Stimulated activated CD4-positive, alpha-beta T cell treated with anti-CD3 and anti-CD28 coated beads, TNF-alpha, amount 100 ng/mL, for 4 hours (primary cell): ENCODE results near the gene DDX49.
"Not testable (repeated sequence)": the region's sequence is repeated elsewhere in the genome, so short reads cannot be mapped to it uniquely, and the experiment has no call there.

Source experiments
- DNase-seq, 3 experiments: peaks; one replicate each; pipeline ENCODE4 v3.0.0-alpha.2; 2020; ENCODE audit warnings: low read depth in 3 of 3

DDX49 gene

DNA sequence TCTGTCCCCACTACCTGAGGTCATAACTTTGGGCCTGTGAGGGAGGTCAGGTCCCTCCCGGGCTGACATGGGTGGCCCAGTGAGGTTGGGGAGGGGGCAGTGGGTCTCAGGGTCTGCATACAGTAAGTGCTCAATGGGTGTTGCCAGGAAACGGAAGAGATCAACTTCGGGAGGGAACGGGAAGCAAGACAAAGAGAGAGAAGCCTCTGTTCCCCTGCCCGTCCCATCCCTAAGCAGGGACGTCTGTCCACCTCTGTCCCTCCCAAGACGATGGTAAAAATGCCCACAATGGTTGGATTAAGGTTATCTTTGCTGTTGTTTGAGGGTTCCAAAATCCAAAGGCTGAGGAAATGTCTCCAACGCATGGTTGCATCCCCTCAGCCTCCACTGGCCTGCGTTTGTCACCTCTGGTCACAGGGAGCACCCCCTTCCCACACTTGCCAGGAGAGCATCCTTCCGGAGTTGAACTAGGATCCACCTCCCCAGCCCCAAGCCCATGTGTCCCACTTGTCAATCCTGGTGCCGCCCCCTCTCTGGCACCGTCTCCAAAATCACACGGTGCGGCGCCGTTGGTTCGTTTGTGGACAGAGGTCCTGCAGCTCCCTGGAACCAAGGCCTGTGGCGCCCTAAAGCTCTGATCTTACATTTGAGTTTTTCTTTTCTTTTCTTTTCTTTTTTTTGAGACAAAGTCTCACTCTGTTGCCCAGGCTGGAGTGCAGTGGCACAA, 22.3 kb downstream of the DDX49 start:
- no peak for DNase-seq

DNA sequence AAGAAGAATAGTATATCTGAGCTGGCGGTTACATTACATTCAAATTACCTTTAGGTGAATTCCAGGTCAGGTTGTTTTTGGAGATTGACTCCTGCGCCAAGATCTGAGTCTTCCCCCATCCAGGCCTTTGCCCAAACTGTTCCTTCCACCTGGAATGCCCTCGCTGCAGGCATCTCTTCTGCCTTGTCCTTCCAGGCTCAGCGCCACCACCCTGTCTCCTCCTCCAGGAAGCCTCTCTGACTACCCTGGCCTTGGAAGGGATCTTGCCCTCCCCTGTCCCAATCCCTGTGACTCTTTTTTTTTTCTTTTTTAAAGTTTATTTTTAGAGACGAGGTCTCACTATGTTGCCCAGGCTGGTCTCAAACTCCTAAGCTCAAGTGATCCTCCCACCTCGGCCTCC, 23.2 kb downstream of the DDX49 start:
- no peak for DNase-seq

DNA sequence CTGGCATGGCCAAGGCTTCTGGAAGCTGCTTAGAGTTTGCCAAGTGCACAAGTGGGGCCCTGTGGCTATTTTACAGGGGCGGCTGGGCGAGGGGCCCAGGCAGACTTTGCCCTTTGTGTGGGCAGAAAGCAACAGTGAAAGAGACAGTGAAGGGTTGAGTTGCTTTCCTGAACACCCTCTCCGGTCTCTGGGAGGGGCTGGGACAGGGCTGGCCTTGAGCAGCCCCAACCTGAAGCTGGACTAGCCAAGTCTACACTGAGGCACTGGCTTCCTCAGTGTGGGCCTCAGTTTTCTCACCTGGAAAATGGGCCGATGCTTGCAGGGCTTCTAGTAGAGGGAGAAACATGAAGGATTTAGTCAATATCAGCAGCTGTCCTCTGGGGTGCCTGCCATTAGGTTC, 23.9 kb downstream of the DDX49 start:
- no peak for DNase-seq

DNA sequence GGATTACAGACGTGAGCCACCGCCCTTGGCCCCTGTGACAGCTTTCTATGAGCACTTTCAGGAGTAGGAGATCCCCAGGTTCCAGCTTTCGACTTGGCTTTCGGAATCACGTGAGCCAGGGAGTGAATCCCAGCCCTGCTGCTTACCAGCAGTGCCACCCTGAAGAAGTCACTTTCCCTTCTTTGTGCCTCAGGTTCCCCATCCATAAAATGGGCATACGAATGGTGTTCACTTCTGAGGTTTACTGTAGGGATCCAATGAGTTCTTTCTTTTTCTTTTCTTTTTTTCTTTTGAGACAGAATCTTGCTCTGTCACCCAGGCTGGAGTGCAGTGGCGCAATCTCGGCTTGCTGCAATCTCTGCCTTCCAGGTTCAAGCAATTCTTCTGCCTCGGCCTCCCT, 25.8 kb downstream of the DDX49 start:
- DNase-seq = no peak

DNA sequence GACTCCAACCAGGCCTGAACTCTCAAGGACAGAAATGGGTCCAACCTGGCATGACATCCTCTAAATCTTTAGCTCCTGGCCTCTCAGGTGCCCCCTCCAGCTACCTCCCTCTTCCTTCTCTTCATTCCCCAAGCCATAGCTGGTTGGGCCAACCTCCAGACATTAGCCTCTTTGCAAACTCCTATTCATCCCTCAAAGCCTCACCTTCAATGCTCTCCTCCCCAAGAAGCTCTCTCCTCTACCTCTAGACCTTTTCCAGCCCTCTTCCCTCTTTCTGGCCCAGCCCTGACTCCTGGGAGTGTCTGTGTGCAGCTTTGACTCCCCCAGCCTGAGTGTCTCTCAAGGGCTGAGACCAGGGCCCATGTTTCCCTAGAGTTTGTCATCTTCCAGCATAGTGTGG, 26.8 kb downstream of the DDX49 start:
- no peak for DNase-seq

DNA sequence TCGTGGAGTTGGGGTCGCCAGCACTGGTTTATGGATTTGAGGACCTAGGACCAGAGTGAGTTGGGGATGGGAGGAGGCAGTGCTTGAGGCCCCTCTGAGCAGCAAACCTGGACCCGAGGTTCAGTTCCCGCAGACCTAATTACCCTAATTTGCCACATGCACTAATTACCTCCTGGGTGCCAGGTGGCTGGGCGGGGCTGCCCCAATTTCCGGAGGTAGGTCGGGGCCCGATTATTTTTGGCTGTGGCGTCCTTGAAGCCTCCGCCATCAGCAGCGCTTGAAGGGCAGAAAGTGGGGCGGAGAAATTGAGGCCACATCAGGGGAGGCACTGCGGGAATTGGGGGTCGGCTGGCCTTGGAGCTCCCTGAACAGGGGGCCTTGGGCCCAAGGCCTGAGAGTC, 27.4 kb downstream of the DDX49 start:
- DNase-seq = no peak

DNA sequence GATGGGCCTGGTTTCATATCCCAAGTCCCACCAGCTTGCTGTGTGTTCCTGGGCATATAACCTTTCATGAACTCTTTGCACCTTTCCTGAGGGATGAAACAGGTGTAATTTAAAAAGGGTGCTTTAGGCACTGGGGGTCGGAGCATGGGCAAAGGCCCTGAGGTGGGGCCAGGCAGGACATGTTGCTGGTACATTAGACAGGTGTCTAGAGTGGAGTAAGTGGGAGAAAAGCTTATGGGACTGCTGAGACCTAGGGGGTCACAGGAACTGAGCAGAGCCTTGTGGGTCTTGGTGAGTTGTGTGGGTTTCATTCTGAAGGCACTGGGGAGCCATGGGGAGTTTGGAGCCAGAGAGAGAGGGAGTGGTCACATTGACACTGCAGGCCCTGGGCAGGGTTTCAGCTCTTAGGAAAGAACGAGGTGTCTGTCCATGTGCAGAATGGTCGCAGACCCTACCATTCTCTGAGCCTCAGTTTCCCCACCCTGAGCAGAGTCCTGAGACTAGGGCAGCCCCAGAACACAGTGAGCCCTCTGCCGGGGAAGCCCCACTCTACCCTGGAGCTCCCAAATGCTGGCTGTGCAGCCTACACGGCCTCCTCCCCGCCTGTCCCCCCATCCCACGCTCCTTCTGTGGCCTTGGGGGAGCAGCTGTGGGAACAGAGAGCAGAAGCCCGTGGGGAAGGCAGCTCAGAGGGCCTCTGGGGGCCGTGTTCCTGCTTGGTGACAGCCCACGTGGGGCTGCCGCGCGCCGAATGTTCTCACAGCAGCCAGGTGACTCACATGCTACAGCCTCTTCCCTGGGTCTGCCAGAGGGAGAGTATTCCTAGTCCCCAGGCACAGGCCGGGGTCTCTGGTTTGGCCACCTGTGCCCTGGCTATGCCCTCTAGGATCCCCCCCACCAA, 28.8 kb downstream of the DDX49 start:
- no peak for DNase-seq

DNA sequence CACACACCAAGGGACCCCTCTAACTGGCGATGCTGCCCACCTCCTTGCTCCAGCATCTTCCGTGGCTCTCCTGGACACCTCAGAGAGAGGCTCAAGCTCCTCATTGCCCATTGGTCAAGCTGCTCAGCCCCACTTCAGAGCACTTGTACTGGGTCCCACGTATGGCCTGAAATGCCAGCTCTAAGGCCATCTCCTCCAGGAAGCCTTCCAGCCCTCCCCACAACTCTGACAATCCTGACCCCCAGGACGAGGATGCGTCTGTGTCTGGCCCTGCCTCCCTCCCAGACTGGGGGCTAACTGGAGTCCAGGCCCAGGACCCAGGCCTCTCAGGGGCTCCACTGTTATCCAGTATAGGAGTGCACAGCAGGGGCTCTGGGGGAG, 29.5 kb downstream of the DDX49 start:
- DNase-seq = no peak

DNA sequence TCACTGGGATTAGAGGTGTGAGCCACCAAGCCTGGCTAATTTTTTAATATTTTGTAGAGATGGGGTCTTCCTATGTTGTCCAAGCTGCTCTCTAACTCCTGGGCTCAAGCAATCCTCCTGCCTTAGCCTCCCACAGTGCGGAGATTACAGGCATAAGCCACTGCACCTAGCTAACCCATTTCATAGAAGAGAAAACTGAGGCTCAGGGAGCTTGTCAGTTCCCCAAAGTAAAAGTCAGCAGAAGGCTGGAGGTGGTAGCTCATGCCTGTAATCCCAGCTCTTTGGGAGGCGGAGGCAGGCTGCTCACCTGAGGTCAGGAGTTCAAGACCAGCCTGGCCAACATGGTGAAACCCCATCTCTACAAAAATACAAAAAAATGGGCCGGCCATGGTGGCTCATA, 30.3 kb downstream of the DDX49 start:
- no peak for DNase-seq

DNA sequence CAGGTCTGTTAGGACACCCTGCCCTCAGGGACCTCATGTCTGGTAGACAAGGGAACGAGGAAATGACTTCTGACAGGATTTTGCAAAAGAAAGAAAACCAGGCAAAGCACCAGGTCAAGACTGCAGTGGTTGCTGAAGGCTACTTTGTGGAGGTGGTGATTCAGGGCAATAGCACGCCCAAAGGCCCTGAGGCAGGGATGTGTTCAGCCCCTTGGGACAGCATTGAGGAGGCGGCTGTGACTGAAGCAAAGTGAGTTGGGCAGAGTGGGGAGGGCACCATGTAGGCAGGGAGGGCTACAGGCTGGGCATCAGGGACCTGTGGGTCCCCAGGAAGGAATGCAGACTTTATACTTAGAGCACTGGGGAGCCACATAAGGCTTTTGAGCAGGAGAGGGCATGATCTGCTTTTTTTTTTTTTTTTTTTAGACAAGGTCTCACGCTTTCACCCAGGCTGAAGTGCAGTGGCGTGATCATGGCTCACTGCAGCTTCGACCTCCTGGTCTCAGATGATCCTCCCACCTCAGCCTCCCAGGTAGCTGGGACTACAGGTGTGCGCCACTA, 32.3 kb downstream of the DDX49 start:
- no peak for DNase-seq

DNA sequence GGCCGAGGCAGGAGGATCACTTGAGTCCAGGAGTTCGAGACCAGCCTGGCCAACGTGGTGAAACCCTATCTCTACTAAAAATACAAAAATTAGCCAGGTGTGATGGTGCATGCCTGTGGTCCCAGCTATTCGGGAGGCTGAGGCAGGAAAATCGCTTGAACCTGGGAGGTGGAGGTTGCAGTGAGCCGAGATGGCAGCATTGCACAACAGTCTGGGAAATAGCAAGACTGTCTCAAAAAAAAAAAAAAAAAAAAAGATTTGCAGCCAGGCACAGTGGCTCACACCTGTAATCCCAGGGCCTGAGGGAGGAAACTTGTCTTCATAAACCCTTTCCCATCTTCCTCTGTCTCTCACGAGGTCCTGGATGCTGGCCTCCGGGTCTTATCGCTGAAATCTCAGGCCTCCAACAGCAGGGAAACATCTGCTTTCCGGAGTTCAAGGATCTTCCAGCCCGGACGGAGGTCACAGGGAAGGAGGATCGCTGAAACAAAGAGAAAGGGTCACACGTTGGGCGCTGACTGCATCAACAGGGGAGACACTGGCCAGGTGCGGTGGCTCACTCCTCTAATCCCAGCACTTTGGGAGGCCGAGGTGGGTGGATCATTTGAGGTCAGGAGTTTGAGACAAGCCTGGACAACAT, 33.0 kb downstream of the DDX49 start:
- not testable (repeated sequence) for DNase-seq

DNA sequence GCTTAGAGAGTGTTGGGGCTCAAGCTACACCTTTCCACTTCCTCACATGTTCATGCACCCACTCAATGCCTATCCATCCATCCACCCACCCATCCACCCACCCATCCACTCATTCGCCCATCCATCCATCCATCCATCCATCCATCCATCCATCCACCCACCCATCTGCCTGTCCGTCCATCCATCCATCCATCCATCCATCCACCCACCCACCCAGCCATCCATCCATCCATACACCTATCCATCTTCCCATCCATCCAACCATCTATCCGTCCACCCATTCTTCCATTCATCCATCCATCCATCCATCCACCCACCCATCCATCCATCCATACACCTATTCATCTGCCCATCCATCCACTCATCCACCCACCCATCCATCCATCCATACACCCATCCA, 34.6 kb downstream of the DDX49 start:
- no peak for DNase-seq

DNA sequence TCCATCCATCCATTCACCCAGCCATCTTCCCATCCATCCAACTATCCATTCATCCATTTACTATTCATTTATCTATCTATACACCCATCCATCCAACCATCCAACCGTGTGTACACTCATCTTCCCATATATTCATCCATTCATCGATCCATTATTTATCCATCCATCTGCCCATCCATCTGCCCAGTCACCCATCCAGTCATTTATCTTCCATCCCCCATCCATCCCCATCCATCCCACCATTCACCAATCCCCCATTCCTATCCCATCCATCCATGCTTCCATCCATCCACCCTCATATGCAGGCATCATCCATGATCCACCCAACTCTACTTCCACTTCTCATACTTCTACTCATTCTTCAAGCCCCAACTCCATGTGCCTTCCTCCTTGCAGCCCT, 35.5 kb downstream of the DDX49 start:
- DNase-seq = no peak

DNA sequence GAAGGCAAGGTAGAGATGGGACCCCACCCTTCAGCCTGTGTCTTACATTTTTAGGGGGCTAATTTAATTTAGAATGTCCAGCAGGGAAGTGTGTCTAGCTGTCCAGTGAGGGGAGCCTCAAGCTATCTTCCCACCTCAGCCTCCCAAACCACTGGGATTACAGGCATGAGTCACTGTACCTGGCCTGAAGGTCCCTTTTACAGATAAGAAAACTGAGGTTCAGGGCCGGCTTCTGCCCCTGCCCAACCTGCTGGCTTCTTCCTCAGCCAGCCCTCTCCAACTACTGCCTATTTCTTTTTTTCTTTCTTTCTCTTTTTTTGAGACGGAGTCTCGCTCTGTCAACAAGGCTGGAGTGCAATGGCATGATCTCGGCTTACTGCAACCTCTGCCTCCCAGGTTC, 40.9 kb downstream of the DDX49 start:
- no peak for DNase-seq

DNA sequence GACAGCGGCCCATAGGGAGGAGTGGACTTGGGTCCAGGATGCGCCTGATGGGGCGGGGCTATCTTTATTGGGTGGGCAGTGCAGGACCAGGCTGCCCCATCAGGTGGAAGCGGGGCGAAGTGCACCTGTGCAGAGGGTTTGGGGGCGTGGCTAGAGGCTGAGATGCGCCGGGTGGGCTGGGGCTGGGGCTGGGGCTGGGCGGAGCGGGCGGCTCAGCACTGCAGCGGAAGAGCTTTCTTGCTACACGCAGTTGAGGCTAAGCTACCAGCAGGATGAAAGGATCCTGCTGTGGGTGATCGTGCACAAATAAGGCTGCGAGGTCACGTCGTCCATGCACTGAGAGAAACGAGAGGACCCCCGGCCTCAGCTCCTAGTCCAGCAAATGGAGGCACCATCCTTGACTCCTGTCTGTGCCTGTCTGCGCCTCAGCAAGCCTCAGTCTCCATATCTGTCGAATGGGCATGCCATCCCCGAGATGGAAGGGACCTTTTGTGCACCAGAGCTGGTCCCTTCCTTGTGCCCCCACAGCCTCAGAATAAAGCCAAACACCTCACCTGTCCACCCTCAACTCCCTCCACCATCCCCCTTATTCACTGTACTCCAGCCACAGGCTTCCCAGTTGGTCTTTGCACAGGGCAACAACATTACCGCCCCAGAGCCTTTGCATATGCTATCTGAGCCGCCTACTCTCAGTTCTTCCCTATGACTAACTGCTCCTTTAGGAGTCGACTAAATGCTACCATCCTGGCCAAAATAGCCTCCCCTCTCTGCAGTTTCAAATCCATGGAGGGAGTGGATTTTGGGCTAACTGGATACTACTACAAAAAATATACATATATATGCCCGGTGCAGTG, 42.5 kb downstream of the DDX49 start:
- no peak for DNase-seq

DNA sequence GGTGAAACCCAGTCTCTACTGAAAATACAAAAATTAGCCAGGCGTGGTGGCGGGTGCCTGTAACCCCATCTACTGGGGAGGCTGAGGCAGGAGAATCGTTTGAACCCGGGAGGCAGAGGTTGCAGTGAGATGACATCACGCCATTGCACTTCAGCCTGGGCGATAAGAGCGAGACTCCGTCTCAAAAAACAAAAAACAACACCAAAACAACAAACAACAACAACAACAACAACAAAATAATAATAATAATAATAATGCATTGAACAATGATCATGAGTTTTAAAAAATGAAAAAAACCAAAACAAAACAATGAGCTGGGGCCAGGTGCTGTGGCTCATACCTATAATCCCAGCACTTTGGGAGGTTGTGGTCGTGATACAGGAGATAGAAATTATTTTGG, 44.6 kb downstream of the DDX49 start:
- DNase-seq = no peak

DNA sequence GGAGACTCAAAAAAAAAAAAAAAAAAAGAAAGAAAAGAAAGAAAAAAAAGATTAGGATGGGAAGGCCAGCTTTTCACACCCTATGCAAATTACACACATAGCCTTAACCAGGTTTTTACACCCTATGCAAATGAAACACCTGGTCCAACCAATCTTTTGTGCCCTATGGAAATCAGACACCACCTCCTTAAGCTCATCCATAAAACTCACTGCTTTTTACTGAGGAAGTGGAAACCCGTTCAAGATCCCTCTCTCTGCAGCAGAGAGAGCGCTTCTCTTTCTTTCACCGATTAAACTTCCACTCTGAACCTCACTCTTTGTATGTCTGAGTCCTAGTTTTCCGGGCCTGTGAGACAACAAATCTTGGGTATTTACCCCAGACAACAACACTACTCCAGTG, 46.8 kb downstream of the DDX49 start:
- no peak for DNase-seq

DNA sequence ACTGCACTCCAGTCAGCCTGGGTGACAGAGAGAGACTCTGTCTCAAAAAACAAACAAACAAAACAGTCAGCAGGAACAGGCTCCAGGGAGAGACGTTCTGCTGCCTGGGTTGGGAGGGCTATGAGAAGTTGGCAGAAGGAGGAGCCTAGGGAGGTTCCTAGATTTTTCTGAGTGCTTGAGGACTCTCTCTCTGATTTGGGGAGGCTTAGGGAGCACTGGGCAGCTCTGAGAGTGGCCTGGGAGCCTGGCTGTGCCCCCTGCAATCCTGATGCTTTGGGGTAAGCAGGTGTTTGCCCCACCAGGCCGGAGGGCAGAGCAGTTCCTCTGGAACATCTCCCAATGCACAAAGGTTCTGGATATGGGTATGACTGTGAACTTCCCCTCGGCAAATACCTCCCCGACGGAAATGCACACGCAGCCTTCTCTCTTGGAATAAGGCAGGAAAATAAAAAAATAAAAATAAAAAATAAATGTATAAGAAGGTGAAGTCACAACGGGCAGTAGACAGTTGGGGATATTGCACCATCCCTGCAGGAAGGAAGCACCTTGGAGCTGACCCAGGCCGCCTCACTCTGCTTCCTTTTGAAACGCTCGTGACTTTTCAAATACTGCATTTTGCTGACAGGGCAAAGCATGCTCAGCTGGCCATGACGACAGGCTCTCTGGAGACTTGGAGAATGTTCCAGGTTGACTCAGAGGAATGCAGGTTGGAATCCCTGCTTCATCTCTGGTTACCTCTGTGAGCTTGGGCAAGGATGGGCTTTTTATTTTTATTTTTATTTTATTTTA, 48.0 kb downstream of the DDX49 start:
- DNase-seq = no peak

DNA sequence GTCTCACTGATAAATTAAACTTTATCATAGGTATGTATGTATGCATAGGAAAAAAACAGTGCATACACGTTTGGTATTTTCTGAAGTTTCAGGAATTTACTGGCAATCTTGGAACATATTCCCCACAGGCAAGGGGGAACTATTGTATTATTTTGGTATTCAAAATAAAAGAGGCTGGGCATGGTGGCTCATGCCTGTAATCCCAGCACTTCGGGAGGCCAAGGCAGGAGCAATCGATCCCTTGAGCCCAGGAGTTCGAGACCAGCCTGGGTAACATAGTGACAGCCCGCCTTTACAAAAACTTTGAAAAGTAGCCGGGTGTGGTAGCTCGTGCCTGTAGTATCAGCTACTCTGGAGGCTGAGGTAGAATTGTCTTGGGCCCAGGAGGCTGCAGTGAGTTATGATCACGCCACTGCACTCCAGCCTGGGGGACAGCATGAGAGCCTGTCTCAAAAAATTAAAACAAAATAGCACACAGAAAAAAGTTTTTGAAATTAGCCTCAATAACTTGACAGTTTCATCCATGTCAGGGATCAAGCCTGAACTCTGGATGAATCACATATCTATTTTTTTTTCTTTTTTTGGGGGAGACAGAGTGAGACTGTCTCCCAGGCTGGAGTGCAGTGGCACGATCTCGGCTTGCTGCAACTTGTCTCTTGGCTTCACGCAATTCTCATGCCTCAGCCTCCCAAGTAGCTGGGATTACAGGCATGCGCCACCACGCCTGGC, 50.6 kb downstream of the DDX49 start:
- no peak for DNase-seq

DNA sequence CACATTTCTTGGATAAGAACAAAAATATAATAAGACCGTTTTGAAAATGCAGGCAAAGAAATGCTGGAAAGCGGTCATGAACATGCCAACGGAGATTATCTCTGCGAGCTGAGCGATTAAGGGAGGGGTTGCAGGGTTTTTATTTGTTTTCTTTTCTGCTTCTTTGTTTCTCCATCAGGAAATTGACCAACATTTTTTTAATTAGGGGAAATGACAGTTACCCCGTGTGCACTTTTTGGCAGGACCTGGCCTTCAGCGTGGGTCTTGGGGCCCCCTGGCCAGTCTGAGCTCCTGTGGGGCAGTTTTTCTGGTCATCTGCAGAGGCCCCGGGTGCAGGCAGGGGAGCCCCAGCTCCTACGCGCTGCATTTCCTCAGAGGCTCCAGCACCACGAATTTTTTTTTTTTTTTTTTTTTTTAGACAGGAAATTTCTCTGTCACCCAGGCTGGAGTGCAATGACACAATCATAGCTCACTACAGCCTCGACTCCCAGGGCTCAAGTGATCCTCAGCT, 52.8 kb downstream of the DDX49 start:
- no peak for DNase-seq
